ENCODE measurements around the gene EIPR1.

Gene EIPR1

GRCh38 chr2:3224681-3225080, 152.9 kb downstream of the EIPR1 start:
- DNase-seq (ENCODE audit: low spot score) (no peak), ATAC-seq (ENCODE audit: low read depth) (no peak)
- no peak overlapping the region for H3K27ac ChIP-seq (ENCODE audit: poor library complexity, severe bottlenecking)
- H3K36me3 ChIP-seq (ENCODE audit: low read depth), result no peaks in the 10 kb centered on the region
- no peaks in the 10 kb centered on the region for H3K27me3 ChIP-seq (ENCODE audit: insufficient read depth, poor library complexity, severe bottlenecking)
- TF ChIP-seq CTCF (IDR thresholded peaks at IDR 0.05; ENCODE audit: poor library complexity, severe bottlenecking), result no peak
- H3K4me3 ChIP-seq (ENCODE audit: severe bottlenecking), result no peak overlapping the region
- no peaks in the 10 kb centered on the region for H3K9me3 ChIP-seq (ENCODE audit: severe bottlenecking)
- no peaks in the 10 kb centered on the region for H3K4me1 ChIP-seq (ENCODE audit: insufficient read depth, poor library complexity, severe bottlenecking)

GRCh38 chr2:3223080-3223923, 154.3 kb downstream of the EIPR1 start:
- Histone ChIP-seq H3K27ac (ENCODE audit: poor library complexity, severe bottlenecking) (no peak overlapping the region), H3K4me3 (ENCODE audit: severe bottlenecking) (no peak overlapping the region)
- no peak for DNase-seq (ENCODE audit: low spot score)

GRCh38 chr2:3222636-3223035, 155.0 kb downstream of the EIPR1 start:
- no peaks in the 10 kb centered on the region for H3K4me1 ChIP-seq (ENCODE audit: insufficient read depth, poor library complexity, severe bottlenecking)
- DNase-seq (ENCODE audit: low spot score) (no peak), ATAC-seq (ENCODE audit: low read depth) (no peak)
- H3K36me3 ChIP-seq (ENCODE audit: low read depth), result no peaks in the 10 kb centered on the region
- H3K27ac ChIP-seq (ENCODE audit: poor library complexity, severe bottlenecking), result no peak overlapping the region
- H3K4me3 ChIP-seq (ENCODE audit: severe bottlenecking), result no peak overlapping the region
- H3K27me3 ChIP-seq (ENCODE audit: insufficient read depth, poor library complexity, severe bottlenecking), result no peaks in the 10 kb centered on the region
- H3K9me3 ChIP-seq (ENCODE audit: severe bottlenecking), result no peaks in the 10 kb centered on the region
- TF ChIP-seq CTCF (IDR thresholded peaks at IDR 0.05; ENCODE audit: poor library complexity, severe bottlenecking), result no peak

More at GRCh38 chr2:3223080-3223923, 154.3 kb downstream of the EIPR1 start:
- no peaks in the 10 kb centered on the region for H3K9me3 ChIP-seq (ENCODE audit: severe bottlenecking)
- no peaks in the 10 kb centered on the region for H3K27me3 ChIP-seq (ENCODE audit: insufficient read depth, poor library complexity, severe bottlenecking)
- H3K36me3 ChIP-seq (ENCODE audit: low read depth), result no peaks in the 10 kb centered on the region
- no peaks in the 10 kb centered on the region for H3K4me1 ChIP-seq (ENCODE audit: insufficient read depth, poor library complexity, severe bottlenecking)
- no peak for ATAC-seq (ENCODE audit: low read depth)
- TF ChIP-seq CTCF (IDR thresholded peaks at IDR 0.05; ENCODE audit: poor library complexity, severe bottlenecking), result no peak

GRCh38 chr2:3219536-3219935, 158.1 kb downstream of the EIPR1 start:
- no peak overlapping the region for H3K4me3 ChIP-seq (ENCODE audit: severe bottlenecking)
- no peak overlapping the region for H3K27ac ChIP-seq (ENCODE audit: poor library complexity, severe bottlenecking)
- no peak for ATAC-seq (ENCODE audit: low read depth)
- DNase-seq (ENCODE audit: low spot score), result no peak
- no peaks in the 10 kb centered on the region for H3K9me3 ChIP-seq (ENCODE audit: severe bottlenecking)
- no peaks in the 10 kb centered on the region for H3K36me3 ChIP-seq (ENCODE audit: low read depth)
- TF ChIP-seq CTCF (IDR thresholded peaks at IDR 0.05; ENCODE audit: poor library complexity, severe bottlenecking), result no peak
- no peaks in the 10 kb centered on the region for H3K27me3 ChIP-seq (ENCODE audit: insufficient read depth, poor library complexity, severe bottlenecking)
- no peaks in the 10 kb centered on the region for H3K4me1 ChIP-seq (ENCODE audit: insufficient read depth, poor library complexity, severe bottlenecking)

- ATAC-seq (ENCODE audit: low read depth), result no peak
- no peak for DNase-seq (ENCODE audit: low spot score)
- no peaks in the 10 kb centered on the region for H3K9me3 ChIP-seq (ENCODE audit: severe bottlenecking)
These were observed 160.0 kb downstream of the EIPR1 start for GRCh38 chr2:3217646-3218045.

More at GRCh38 chr2:3217646-3218045, 160.0 kb downstream of the EIPR1 start:
- no peak for TF ChIP-seq CTCF (IDR thresholded peaks at IDR 0.05; ENCODE audit: poor library complexity, severe bottlenecking)
- Histone ChIP-seq H3K4me1 (ENCODE audit: insufficient read depth, poor library complexity, severe bottlenecking) (no peaks in the 10 kb centered on the region), H3K36me3 (ENCODE audit: low read depth) (peaks cover 9% of the 10 kb centered on the region; the same call in 1 of the 2 replicates), H3K4me3 (ENCODE audit: severe bottlenecking) (no peak overlapping the region), H3K27me3 (ENCODE audit: insufficient read depth, poor library complexity, severe bottlenecking) (no peaks in the 10 kb centered on the region), H3K27ac (ENCODE audit: poor library complexity, severe bottlenecking) (no peak overlapping the region)

All from RWPE2 (cell line).